ENCODE data around the gene SNTN. TPM values are rescaled to one million over a fixed set of nuclear protein-coding genes. Genes with fewer than 3 reads are reported as not detected.

Gene SNTN
- total RNA-seq, 1 experiment from 2014 or later: not detected

DNA sequence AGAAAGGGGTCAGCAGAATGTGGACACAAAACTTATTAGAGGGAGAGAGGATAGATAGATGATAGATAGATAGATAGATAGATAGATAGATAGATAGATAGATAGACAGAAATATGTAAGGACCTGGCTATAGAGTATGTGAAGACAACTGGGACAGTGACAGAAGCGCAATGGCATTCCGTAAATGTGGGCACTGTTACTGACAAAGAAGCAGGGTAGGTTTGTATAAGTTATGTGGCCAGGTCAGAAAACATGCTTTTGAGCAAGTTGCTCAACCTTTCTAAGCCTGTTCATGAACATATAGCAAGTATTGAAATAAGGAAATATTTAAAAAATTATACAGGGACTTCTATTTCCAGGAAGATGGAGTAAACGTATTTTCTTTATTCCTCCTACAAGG, 17.3 kb upstream of the SNTN start:
- TF ChIP-seq, protein P1, sequence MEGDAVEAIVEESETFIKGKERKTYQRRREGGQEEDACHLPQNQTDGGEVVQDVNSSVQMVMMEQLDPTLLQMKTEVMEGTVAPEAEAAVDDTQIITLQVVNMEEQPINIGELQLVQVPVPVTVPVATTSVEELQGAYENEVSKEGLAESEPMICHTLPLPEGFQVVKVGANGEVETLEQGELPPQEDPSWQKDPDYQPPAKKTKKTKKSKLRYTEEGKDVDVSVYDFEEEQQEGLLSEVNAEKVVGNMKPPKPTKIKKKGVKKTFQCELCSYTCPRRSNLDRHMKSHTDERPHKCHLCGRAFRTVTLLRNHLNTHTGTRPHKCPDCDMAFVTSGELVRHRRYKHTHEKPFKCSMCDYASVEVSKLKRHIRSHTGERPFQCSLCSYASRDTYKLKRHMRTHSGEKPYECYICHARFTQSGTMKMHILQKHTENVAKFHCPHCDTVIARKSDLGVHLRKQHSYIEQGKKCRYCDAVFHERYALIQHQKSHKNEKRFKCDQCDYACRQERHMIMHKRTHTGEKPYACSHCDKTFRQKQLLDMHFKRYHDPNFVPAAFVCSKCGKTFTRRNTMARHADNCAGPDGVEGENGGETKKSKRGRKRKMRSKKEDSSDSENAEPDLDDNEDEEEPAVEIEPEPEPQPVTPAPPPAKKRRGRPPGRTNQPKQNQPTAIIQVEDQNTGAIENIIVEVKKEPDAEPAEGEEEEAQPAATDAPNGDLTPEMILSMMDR (conservative IDR thresholded peaks at IDR 0.05; ENCODE audit: low read depth, low read length): no peak
- no peak for TF ChIP-seq EZH2 (IDR thresholded peaks at IDR 0.05; ENCODE audit: borderline replicate concordance, low read depth, low read length, poor library complexity, severe bottlenecking)
- Histone ChIP-seq H3K4me3 (ENCODE audit: low read depth, low read length, poor library complexity, severe bottlenecking) (no peak overlapping the region), H3K4me1 (ENCODE audit: insufficient read depth, low read length, poor library complexity, severe bottlenecking) (no peaks in the 10 kb centered on the region), H3K36me3 (ENCODE audit: insufficient read depth, low read length, poor library complexity, severe bottlenecking) (no peaks in the 10 kb centered on the region), H3K27me3 (replicated peaks; ENCODE audit: insufficient read depth, low read depth, low read length, poor library complexity) (no peaks in the 10 kb centered on the region), H3K9me3 (ENCODE audit: low read depth, low read length, poor library complexity, severe bottlenecking) (no peaks in the 10 kb centered on the region), H3K27ac (ENCODE audit: low read depth, low read length, poor library complexity, severe bottlenecking) (no peak overlapping the region)
- BruUV-seq (replicated peaks): no TSS peak
- ChIA-PET POLR2A (ENCODE audit: low non-redundant PET) (no interaction called here), CTCF (no interaction called here)
- intact Hi-C loops (cut with micrococcal nuclease; ENCODE audit: unreplicated experiment): no loop called here
- no peak for DNase-seq (ENCODE audit: low spot score)

DNA sequence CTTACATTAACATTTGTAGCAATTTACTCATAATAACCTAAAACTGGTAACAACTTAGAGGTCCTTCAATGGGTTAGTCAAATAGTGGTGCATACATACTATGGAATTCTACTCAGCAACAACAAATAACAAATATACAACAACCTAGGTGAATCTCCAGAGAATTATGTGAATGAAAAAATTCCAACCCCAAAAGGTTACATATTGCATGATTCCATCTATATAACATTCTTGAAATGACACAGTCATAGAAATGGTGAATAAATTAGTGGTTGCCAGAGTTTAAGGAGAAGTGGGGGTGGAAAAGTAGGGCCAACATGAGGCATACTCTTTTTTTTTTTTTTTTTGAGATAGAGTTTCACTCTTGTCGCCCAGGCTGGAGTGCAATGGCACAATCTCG, 12.7 kb upstream of the SNTN start:
- Histone ChIP-seq H3K36me3 (ENCODE audit: insufficient read depth, low read length, poor library complexity, severe bottlenecking) (no peaks in the 10 kb centered on the region), H3K4me3 (ENCODE audit: low read depth, low read length, poor library complexity, severe bottlenecking) (no peak overlapping the region), H3K27ac (ENCODE audit: low read depth, low read length, poor library complexity, severe bottlenecking) (no peak overlapping the region), H3K27me3 (replicated peaks; ENCODE audit: insufficient read depth, low read depth, low read length, poor library complexity) (no peaks in the 10 kb centered on the region), H3K9me3 (ENCODE audit: low read depth, low read length, poor library complexity, severe bottlenecking) (no peaks in the 10 kb centered on the region), H3K4me1 (ENCODE audit: insufficient read depth, low read length, poor library complexity, severe bottlenecking) (no peaks in the 10 kb centered on the region)
- no TSS peak for BruUV-seq (replicated peaks)
- DNase-seq (ENCODE audit: low spot score): no peak
- ChIA-PET POLR2A (ENCODE audit: low non-redundant PET) (no interaction called here), CTCF (no interaction called here)
- TF ChIP-seq, protein P1 (conservative IDR thresholded peaks at IDR 0.05; ENCODE audit: low read depth, low read length): no peak
- no peak for TF ChIP-seq EZH2 (IDR thresholded peaks at IDR 0.05; ENCODE audit: borderline replicate concordance, low read depth, low read length, poor library complexity, severe bottlenecking)
- intact Hi-C loops (cut with micrococcal nuclease; ENCODE audit: unreplicated experiment): no loop called here

DNA sequence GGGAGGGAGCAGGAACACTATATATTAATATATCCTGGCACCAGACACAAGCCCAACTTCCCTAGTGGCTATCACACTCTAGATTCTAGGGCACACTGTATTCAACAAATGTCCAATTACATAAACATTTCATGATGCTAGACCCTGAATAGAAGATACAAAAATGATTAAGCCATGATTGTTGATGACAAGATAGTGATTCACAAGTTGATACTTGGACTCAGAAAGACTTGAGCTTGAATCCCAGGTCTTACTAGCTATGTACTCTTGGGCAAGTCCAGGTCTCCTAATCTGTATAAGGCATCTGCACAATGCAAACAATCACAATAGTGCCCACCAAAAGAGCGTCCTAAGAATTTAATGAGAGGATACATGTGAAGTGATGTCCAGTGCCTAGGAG, 10.0 kb upstream of the SNTN start:
- CTCF ChIA-PET: no interaction called here

More for the DNA sequence above, 10.0 kb upstream of the SNTN start:
- intact Hi-C loops (cut with micrococcal nuclease; ENCODE audit: unreplicated experiment): no loop called here
- POLR2A ChIA-PET (ENCODE audit: low non-redundant PET): no interaction called here
- Histone ChIP-seq H3K4me1 (ENCODE audit: insufficient read depth, low read length, poor library complexity, severe bottlenecking) (no peaks in the 10 kb centered on the region), H3K4me3 (ENCODE audit: low read depth, low read length, poor library complexity, severe bottlenecking) (no peak overlapping the region), H3K36me3 (ENCODE audit: insufficient read depth, low read length, poor library complexity, severe bottlenecking) (no peaks in the 10 kb centered on the region), H3K9me3 (ENCODE audit: low read depth, low read length, poor library complexity, severe bottlenecking) (no peaks in the 10 kb centered on the region), H3K27ac (ENCODE audit: low read depth, low read length, poor library complexity, severe bottlenecking) (no peak overlapping the region), H3K27me3 (replicated peaks; ENCODE audit: insufficient read depth, low read depth, low read length, poor library complexity) (no peaks in the 10 kb centered on the region)
- BruUV-seq (replicated peaks): no TSS peak
- no peak for TF ChIP-seq EZH2 (IDR thresholded peaks at IDR 0.05; ENCODE audit: borderline replicate concordance, low read depth, low read length, poor library complexity, severe bottlenecking)
- TF ChIP-seq, protein P1 (conservative IDR thresholded peaks at IDR 0.05; ENCODE audit: low read depth, low read length): no peak
- DNase-seq (ENCODE audit: low spot score): no peak

Measured in A673 (cell line).